ACC112 (cell line): ENCODE measurements around the gene RCE1.

Source experiments
- H2AFZ ChIP-seq: fragments of 200-600 bp; sonication (generic); one replicate; pipeline ENCODE4 v1.6.0; 2017; ENCODE audit warnings: antibody characterized with exemption, low read length; ENCODE audit not compliant: unreplicated experiment
- H3K27ac ChIP-seq: fragments of 200-600 bp; sonication (generic); 2 replicates; pipeline ENCODE4 v1.5.1; 2014; ENCODE audit warnings: low read depth, mild to moderate bottlenecking, antibody characterized with exemption, low read length, moderate library complexity
- H3K27me3 ChIP-seq: fragments of 200-600 bp; sonication (generic); 2 replicates; pipeline ENCODE4 v1.6.1; 2014; ENCODE audit warnings: mild to moderate bottlenecking, antibody characterized with exemption, low read length, moderate library complexity, mixed read lengths; ENCODE audit not compliant: insufficient read depth
- H3K36me3 ChIP-seq: fragments of 200-600 bp; sonication (generic); 2 replicates; pipeline ENCODE4 v1.6.1; 2016; ENCODE audit warnings: mild to moderate bottlenecking, antibody characterized with exemption, low read length, moderate library complexity, mixed read lengths; ENCODE audit not compliant: insufficient read depth
- H3K4me1 ChIP-seq: fragments of 200-600 bp; sonication (generic); one replicate; pipeline ENCODE4 v1.6.1; 2016; ENCODE audit warnings: low read length, mixed read lengths; ENCODE audit not compliant: insufficient read depth, unreplicated experiment, control insufficient read depth
- H3K4me3 ChIP-seq: fragments of 200-600 bp; sonication (generic); 2 replicates; pipeline ENCODE4 v1.5.1; 2014; ENCODE audit warnings: mild to moderate bottlenecking, low read depth, low read length
- H3K79me2 ChIP-seq: fragments of 200-600 bp; sonication (generic); one replicate; pipeline ENCODE4 v1.6.0; 2016; ENCODE audit warnings: low read length; ENCODE audit not compliant: control insufficient read depth, unreplicated experiment, insufficient read depth

RCE1 gene

GRCh38 chr11:66851698-66852465 lies 8.6 kb downstream of the RCE1 start:
- H3K27me3 ChIP-seq, result no peaks in the 10 kb centered on the region
- peaks cover 7% of the 10 kb centered on the region for H3K4me1 ChIP-seq
- no peak overlapping the region for H2AFZ ChIP-seq
- H3K27ac ChIP-seq, result no peak overlapping the region
- H3K4me3 ChIP-seq, result no peak overlapping the region
- peaks cover 3% of the 10 kb centered on the region; the same call in 1 of the 2 replicates for H3K36me3 ChIP-seq
- no peaks in the 10 kb centered on the region for H3K79me2 ChIP-seq

DNA sequence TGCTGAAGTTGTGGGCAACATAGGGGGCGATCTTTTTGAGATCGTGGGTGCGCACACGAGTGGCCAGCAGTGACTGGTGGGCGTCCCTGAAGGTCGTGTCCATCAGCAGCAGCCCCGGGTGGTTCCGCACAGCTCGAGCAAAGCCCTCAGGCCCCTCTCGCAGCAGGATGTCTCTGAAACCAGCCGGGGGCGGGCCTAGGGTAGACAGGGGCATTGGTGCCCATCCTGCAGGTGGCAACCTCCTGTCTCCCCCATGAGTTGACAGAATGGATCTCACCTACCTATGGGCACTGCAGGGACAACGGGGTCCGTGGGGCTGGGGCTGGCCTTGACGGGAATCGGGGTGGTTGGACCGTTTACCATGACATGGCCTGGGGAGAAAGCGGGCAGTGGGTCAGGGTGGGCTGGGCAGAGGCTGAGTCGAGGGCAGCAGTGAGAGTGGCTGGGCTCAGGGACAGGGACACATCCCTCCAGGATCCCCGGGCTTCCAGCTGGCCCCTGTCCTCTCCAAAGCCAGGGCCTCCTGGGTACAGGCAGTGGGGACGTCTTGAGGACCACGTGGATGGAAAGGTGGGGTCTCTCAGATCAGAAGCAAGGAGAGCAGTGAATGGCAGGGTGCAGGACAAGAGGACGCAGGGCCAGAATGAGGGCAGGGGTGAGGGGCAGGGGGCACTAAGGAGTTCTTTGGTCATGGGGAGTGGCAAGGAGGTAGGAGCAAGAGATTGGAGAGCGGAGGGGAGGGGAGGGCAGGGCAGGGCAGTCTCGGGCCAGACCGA lies 9.4 kb downstream of the RCE1 start:
- Histone ChIP-seq H3K36me3 (peaks cover 3% of the 10 kb centered on the region; the same call in 1 of the 2 replicates), H3K4me1 (peaks cover 5% of the 10 kb centered on the region), H2AFZ (no peak overlapping the region), H3K27ac (no peak overlapping the region), H3K27me3 (no peaks in the 10 kb centered on the region), H3K79me2 (peaks cover 4% of the 10 kb centered on the region), H3K4me3 (no peak overlapping the region)

GRCh38 chr11:66853242-66854229 lies 10.3 kb downstream of the RCE1 start:
- Histone ChIP-seq H3K4me1 (peaks cover 5% of the 10 kb centered on the region), H3K4me3 (no peak overlapping the region), H2AFZ (no peak overlapping the region), H3K36me3 (no peaks in the 10 kb centered on the region), H3K27ac (no peak overlapping the region), H3K27me3 (no peaks in the 10 kb centered on the region), H3K79me2 (peaks cover 11% of the 10 kb centered on the region)

- Histone ChIP-seq H3K27ac (no peak overlapping the region), H3K4me1 (peaks cover 5% of the 10 kb centered on the region), H3K79me2 (peaks cover 14% of the 10 kb centered on the region), H3K27me3 (no peaks in the 10 kb centered on the region), H2AFZ (no peak overlapping the region), H3K36me3 (no peaks in the 10 kb centered on the region), H3K4me3 (no peak overlapping the region)
These were observed 11.0 kb downstream of the RCE1 start for GRCh38 chr11:66854231-66854661.

GRCh38 chr11:66854729-66855211 lies 11.5 kb downstream of the RCE1 start:
- Histone ChIP-seq H3K27ac (no peak overlapping the region), H2AFZ (no peak overlapping the region), H3K4me3 (no peak overlapping the region), H3K36me3 (no peaks in the 10 kb centered on the region), H3K79me2 (peaks cover 14% of the 10 kb centered on the region), H3K27me3 (no peaks in the 10 kb centered on the region), H3K4me1 (peaks cover 5% of the 10 kb centered on the region)

DNA sequence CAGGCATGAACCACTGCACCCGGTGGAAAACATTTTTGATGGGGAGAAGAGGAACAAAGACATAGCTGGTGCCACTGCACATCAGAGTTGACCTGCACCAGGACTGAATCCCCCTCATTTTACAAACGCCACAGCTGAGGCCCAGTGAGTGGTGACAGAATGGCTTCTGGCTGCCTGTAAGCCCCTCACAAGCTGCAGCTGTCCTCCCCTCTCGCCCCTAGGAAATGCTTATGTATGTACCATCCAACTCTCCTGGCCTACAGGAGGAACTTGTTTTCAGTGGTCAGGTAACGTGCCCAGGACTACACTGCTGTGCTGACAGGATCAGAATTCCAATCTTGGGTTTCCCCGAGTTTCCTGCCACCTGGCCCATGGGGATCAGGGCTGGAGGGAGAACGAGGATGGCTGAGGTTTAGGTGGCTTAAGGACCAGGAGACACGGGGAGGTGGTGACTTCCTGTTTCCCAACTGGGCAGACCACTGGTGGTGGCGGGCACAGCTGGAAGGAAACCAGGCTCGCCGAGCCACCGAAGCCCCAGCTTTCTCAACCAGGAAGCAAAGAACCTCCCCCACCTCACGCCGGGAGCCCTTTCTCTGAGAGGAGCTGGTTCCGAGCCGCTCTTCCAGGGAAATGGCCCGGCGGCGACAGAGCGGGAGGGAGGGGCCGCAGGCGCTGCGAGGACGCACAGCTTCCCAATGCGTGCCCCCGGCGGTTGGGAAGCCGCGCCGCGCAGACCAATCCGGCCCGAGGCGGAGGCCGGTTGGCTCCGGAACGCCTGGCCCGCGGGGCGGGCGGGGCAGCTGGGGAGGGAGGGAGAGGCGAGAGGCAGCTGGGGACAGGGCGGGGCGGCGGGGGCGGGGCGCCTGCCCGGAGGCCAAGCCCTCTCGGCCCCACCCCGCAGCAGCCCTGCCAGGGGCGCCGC lies 12.6 kb downstream of the RCE1 start:
- peak overlapping the region; percentile 85 for H3K27ac ChIP-seq
- peaks cover 14% of the 10 kb centered on the region for H3K79me2 ChIP-seq
- H3K36me3 ChIP-seq, result no peaks in the 10 kb centered on the region
- peak overlapping the region; percentile 99 for H3K4me3 ChIP-seq
- peaks cover 5% of the 10 kb centered on the region for H3K4me1 ChIP-seq
- H2AFZ ChIP-seq, result peak overlapping the region; percentile 83
- no peaks in the 10 kb centered on the region for H3K27me3 ChIP-seq

DNA sequence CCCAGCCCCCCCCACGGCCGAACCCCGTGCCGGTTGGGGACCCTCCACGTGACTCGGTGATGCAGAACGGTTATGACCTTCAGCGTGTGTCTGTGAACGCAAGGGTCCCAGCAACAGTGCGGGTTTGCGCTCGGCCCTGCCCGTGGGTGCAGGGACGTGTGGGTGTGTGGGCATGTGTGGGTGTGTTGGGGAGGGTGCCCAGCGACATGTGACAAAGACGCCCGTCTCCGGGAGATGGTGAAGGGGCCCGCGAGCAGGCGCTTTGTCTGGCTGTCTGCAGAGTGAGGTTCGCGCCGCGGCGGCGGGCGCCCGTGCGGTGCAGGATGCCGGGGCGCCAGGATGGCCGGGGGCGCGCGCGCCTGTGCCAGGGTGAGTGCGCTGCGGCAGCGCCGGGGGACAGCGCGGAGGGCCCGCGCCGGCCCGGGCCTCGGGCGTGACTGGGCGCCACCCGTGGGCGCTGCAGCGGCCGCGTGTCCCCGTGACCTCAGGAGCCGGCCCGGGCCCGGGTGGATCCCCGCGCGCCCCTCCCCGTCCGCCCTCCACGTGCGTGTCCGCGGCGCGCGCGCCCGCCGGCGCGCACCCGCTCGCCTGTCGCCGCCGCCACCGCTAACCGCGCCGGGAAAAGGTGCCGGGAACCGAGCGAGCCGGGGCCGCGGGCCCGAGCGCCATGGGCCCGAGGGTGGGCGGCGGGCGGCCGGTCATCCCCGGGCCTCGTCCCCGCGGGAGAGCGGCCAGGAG lies 13.4 kb downstream of the RCE1 start, which contains the start of gene LRFN4:
Gene LRFN4, plus strand, starts transcription at position 569 of the 738 bp plus-strand sequence. CDS start 681 bp downstream, outside the sequence.
- peak within 1 kb of the TSS; percentile 83 for H2AFZ ChIP-seq
- peaks cover 14% of the 10 kb centered on the region for H3K79me2 ChIP-seq
- peaks cover 5% of the 10 kb centered on the region for H3K4me1 ChIP-seq
- peak within 1 kb of the TSS; percentile 85 for H3K27ac ChIP-seq
- no peaks in the 10 kb centered on the region for H3K27me3 ChIP-seq
- peak within 1 kb of the TSS; percentile 99 for H3K4me3 ChIP-seq
- H3K36me3 ChIP-seq, result no peaks in the 10 kb centered on the region

- Histone ChIP-seq H3K79me2 (peaks cover 14% of the 10 kb centered on the region), H3K4me3 (peak overlapping the region; percentile 99), H3K27ac (no peak overlapping the region; the same call in 1 of the 2 replicates), H3K36me3 (no peaks in the 10 kb centered on the region), H2AFZ (peak overlapping the region; percentile 66), H3K4me1 (peaks cover 5% of the 10 kb centered on the region), H3K27me3 (no peaks in the 10 kb centered on the region)
These were observed 14.1 kb downstream of the RCE1 start for GRCh38 chr11:66857234-66857926.

- no peaks in the 10 kb centered on the region for H3K36me3 ChIP-seq
- peaks cover 14% of the 10 kb centered on the region for H3K79me2 ChIP-seq
- H3K27me3 ChIP-seq, result no peaks in the 10 kb centered on the region
- H3K4me1 ChIP-seq, result peaks cover 5% of the 10 kb centered on the region
- H3K4me3 ChIP-seq, result peak overlapping the region; percentile 99
- no peak overlapping the region for H2AFZ ChIP-seq
- no peak overlapping the region for H3K27ac ChIP-seq
These were observed 14.6 kb downstream of the RCE1 start for GRCh38 chr11:66857927-66858185.
